IPS-11a (cell line): ENCODE measurements around the gene TEX14.

Experiments used
- H3K4me3 ChIP-seq: one replicate; pipeline ENCODE4 v1.5.1; 2013; ENCODE audit warnings: low read depth, low read length, control low read depth

The TEX14 gene

GRCh38 chr17:58530655-58531054 lies 161.2 kb downstream of the TEX14 start:
- no peak overlapping the region for H3K4me3 ChIP-seq

GRCh38 chr17:58529275-58529674 lies 162.6 kb downstream of the TEX14 start:
- no peak overlapping the region for H3K4me3 ChIP-seq

- no peak overlapping the region for H3K4me3 ChIP-seq
These were observed 163.4 kb downstream of the TEX14 start for GRCh38 chr17:58528443-58528842.

GRCh38 chr17:58527949-58528348 lies 163.9 kb downstream of the TEX14 start:
- H3K4me3 ChIP-seq: no peak overlapping the region

- H3K4me3 ChIP-seq: no peak overlapping the region
These were observed 164.5 kb downstream of the TEX14 start for GRCh38 chr17:58527306-58527705.

- H3K4me3 ChIP-seq: no peak overlapping the region
These were observed 166.6 kb downstream of the TEX14 start for GRCh38 chr17:58525239-58525638.

- no peak overlapping the region for H3K4me3 ChIP-seq
These were observed 170.2 kb downstream of the TEX14 start for GRCh38 chr17:58521680-58522079.

- no peak overlapping the region for H3K4me3 ChIP-seq
These were observed 170.9 kb downstream of the TEX14 start for GRCh38 chr17:58520843-58521430.

GRCh38 chr17:58517928-58518609 lies 173.8 kb downstream of the TEX14 start:
- H3K4me3 ChIP-seq: peak overlapping the region; percentile 77

- peak overlapping the region; percentile 56 for H3K4me3 ChIP-seq
These were observed 174.4 kb downstream of the TEX14 start for GRCh38 chr17:58517378-58517927.

GRCh38 chr17:58516644-58517377 lies 175.0 kb downstream of the TEX14 start:
- H3K4me3 ChIP-seq: peak overlapping the region; percentile 56

GRCh38 chr17:58515286-58515685 lies 176.6 kb downstream of the TEX14 start:
- no peak overlapping the region for H3K4me3 ChIP-seq

- peak overlapping the region; percentile 18 for H3K4me3 ChIP-seq
These were observed 177.1 kb downstream of the TEX14 start for GRCh38 chr17:58514770-58515157.

- H3K4me3 ChIP-seq: peak within 1 kb of the TSS; percentile 66
These were observed 177.7 kb downstream of the TEX14 start, which contains the start of gene MTMR4 for GRCh38 chr17:58513965-58514769. MTMR4 (minus strand) TSS chr17:58514638; CDS start chr17:58514407, 231 bp downstream.

GRCh38 chr17:58513267-58513964 lies 178.4 kb downstream of the TEX14 start:
- H3K4me3 ChIP-seq: peak overlapping the region; percentile 66

- no peak overlapping the region for H3K4me3 ChIP-seq
These were observed 181.8 kb downstream of the TEX14 start for GRCh38 chr17:58510075-58510474.

GRCh38 chr17:58508341-58509067 lies 183.3 kb downstream of the TEX14 start:
- H3K4me3 ChIP-seq: no peak overlapping the region

GRCh38 chr17:58507123-58507634 lies 184.7 kb downstream of the TEX14 start:
- H3K4me3 ChIP-seq: no peak overlapping the region
